H1 (cell line): ENCODE measurements around the gene CA5A. TPM values are rescaled to one million over a fixed set of nuclear protein-coding genes. Genes with fewer than 3 reads are reported as not detected.

Experiments
- CTCF ChIA-PET: fragments of 300-600 bp; sonication (Branson Sonifier 250); formaldehyde crosslinking; loops from one replicate; lab custom pipeline; 2021; ENCODE audit not compliant: partially characterized antibody; lab: Charles Lee
- POLR2A ChIA-PET: fragments of 300-600 bp; sonication (Branson Sonifier 250); formaldehyde crosslinking; loops from one replicate; lab custom pipeline; 2021; ENCODE audit warnings: inconsistent platforms; ENCODE audit not compliant: partially characterized antibody; lab: Charles Lee
- DNase-seq, 2 experiments: peaks; one replicate each; pipeline versions ENCODE4 v3.0.0 to v3.0.0-alpha.2; 2010 to 2022; ENCODE audit warnings: low spot score in 2 of 2, low read depth in 1 of 2, mixed read lengths in 1 of 2
- FAIRE-seq: peaks from 2 replicates; lab custom pipeline; 2011; peaks lifted over from hg19 to GRCh38; lab: Jason Lieb, UNC
- H2AFZ ChIP-seq: 2 replicates; pipeline ENCODE4 v1.8.1; 2012; ENCODE audit warnings: low read length, inconsistent platforms
- H2AK5ac ChIP-seq: 2 replicates; pipeline ENCODE4 v1.6.1; 2013; ENCODE audit warnings: low read depth, low read length
- H2BK120ac ChIP-seq: replicated peaks from 2 replicates; pipeline ENCODE3; 2013; ENCODE audit warnings: low read depth, low read length, inconsistent platforms
- H2BK12ac ChIP-seq: 2 replicates; pipeline ENCODE4 v1.6.1; 2013; ENCODE audit warnings: low read depth, low read length
- H2BK15ac ChIP-seq: 2 replicates; pipeline ENCODE4 v1.6.1; 2013; ENCODE audit warnings: low read length
- H2BK20ac ChIP-seq: 2 replicates; pipeline ENCODE4 v1.6.1; 2013; ENCODE audit warnings: low read length
- H2BK5ac ChIP-seq: 2 replicates; pipeline ENCODE4 v1.6.1; 2013; ENCODE audit warnings: low read depth, low read length
- H3K14ac ChIP-seq: 2 replicates; pipeline ENCODE4 v1.6.1; 2013; ENCODE audit warnings: inconsistent platforms; ENCODE audit not compliant: insufficient read length
- H3K18ac ChIP-seq: 2 replicates; pipeline ENCODE4 v1.6.1; 2013; ENCODE audit warnings: low read length; ENCODE audit errors: extremely low read depth
- H3K23ac ChIP-seq: 2 replicates; pipeline ENCODE4 v1.6.1; 2013; ENCODE audit warnings: inconsistent platforms; ENCODE audit not compliant: insufficient read length
- H3K23me2 ChIP-seq: 2 replicates; pipeline ENCODE4 v1.6.1; 2013; ENCODE audit warnings: low read depth, low read length
- H3K27ac ChIP-seq: 2 replicates; pipeline ENCODE4 v1.6.1; 2011; ENCODE audit warnings: low read depth, low read length, inconsistent platforms
- H3K27me3 ChIP-seq, 4 experiments: replicated peaks in 1 of 4; 1 replicate in 1 of 4; 2 replicates in 3 of 4; pipeline versions ENCODE4 v1.6.1 to v1.8.1; 2011 to 2013; ENCODE audit warnings: low read length in 3 of 4, mild to moderate bottlenecking in 3 of 4, inconsistent platforms in 2 of 4, mixed read lengths in 2 of 4, moderate library complexity in 1 of 4; ENCODE audit not compliant: control insufficient read depth in 3 of 4, insufficient read depth in 3 of 4; ENCODE audit errors: extremely low read depth in 1 of 4
- H3K36me3 ChIP-seq, 4 experiments: 2 replicates each; pipeline versions ENCODE4 v1.6.1 to v1.8.1; 2011 to 2013; ENCODE audit warnings: mild to moderate bottlenecking in 4 of 4, low read length in 3 of 4, moderate library complexity in 2 of 4, control low read depth in 1 of 4, inconsistent platforms in 1 of 4; ENCODE audit not compliant: insufficient read depth in 4 of 4, control insufficient read depth in 2 of 4
- H3K4ac ChIP-seq: replicated peaks from 2 replicates; pipeline ENCODE3; 2013; ENCODE audit warnings: low read length, low read depth, mixed read lengths, inconsistent platforms; ENCODE audit not compliant: insufficient read length
- H3K4me1 ChIP-seq, 4 experiments: replicated peaks in 1 of 4; 1 replicate in 1 of 4; 2 replicates in 3 of 4; pipeline versions ENCODE4 v1.6.1 to v1.8.1; 2011 to 2013; ENCODE audit warnings: low read length in 3 of 4, inconsistent platforms in 2 of 4, mixed read lengths in 1 of 4; ENCODE audit not compliant: insufficient read depth in 4 of 4, control insufficient read depth in 3 of 4
- H3K4me2 ChIP-seq, 2 experiments: 2 replicates each; pipeline versions ENCODE4 v1.6.1 to v1.8.1; 2011 to 2013; ENCODE audit warnings: low read depth in 2 of 2, low read length in 2 of 2, control low read depth in 1 of 2, inconsistent platforms in 1 of 2, mild to moderate bottlenecking in 1 of 2; ENCODE audit not compliant: insufficient read depth in 1 of 2
- H3K4me3 ChIP-seq, 4 experiments: fragments of 200-600, 300-600 bp in 1 of 4; sonication (generic), shearing (Covaris generic), sonication (Bioruptor Twin) in 1 of 4; 2 replicates each; pipeline versions ENCODE4 v1.5.1 to v1.8.1; 2011 to 2016; ENCODE audit warnings: low read length in 4 of 4, low read depth in 3 of 4, control low read depth in 2 of 4, inconsistent platforms in 2 of 4, mild to moderate bottlenecking in 2 of 4, mixed read lengths in 1 of 4, moderate library complexity in 1 of 4; ENCODE audit not compliant: insufficient read depth in 2 of 4; ENCODE audit errors: extremely low read depth in 1 of 4
- H3K56ac ChIP-seq: replicated peaks from 2 replicates; pipeline ENCODE3; 2013; ENCODE audit warnings: low read depth, mild to moderate bottlenecking, mixed read lengths, low read length, inconsistent platforms; ENCODE audit not compliant: insufficient read length
- H3K79me1 ChIP-seq: 2 replicates; pipeline ENCODE4 v1.6.1; 2013; ENCODE audit warnings: low read depth, low read length, control low read depth
- H3K79me2 ChIP-seq, 2 experiments: 2 replicates each; pipeline versions ENCODE4 v1.6.1 to v1.8.1; 2012 to 2013; ENCODE audit warnings: low read length in 2 of 2, mild to moderate bottlenecking in 2 of 2, inconsistent platforms in 1 of 2; ENCODE audit not compliant: insufficient read depth in 2 of 2, control insufficient read depth in 1 of 2
- H3K9ac ChIP-seq, 4 experiments: replicated peaks in 1 of 4; 1 replicate in 1 of 4; 2 replicates in 3 of 4; pipeline versions ENCODE4 v1.6.1 to v1.8.1; 2011 to 2013; ENCODE audit warnings: low read depth in 3 of 4, low read length in 3 of 4, control low read depth in 2 of 4, mild to moderate bottlenecking in 2 of 4, moderate library complexity in 2 of 4, inconsistent platforms in 1 of 4; ENCODE audit errors: extremely low read depth in 1 of 4
- H3K9me3 ChIP-seq, 2 experiments: 2 replicates each; pipeline versions ENCODE4 v1.6.1 to v1.8.1; 2012 to 2013; ENCODE audit warnings: mild to moderate bottlenecking in 2 of 2, moderate library complexity in 2 of 2, control low read depth in 1 of 2, inconsistent platforms in 1 of 2, low read depth in 1 of 2, low read length in 1 of 2, mixed read lengths in 1 of 2; ENCODE audit not compliant: insufficient read depth in 2 of 2
- H4K20me1 ChIP-seq, 2 experiments: replicated peaks in 1 of 2; 2 replicates each; pipeline versions ENCODE3 to v1.8.1; 2011 to 2013; ENCODE audit warnings: inconsistent platforms in 2 of 2, low read length in 2 of 2, mild to moderate bottlenecking in 1 of 2; ENCODE audit not compliant: insufficient read depth in 2 of 2, control insufficient read depth in 1 of 2
- H4K5ac ChIP-seq: 2 replicates; pipeline ENCODE4 v1.6.1; 2013; ENCODE audit warnings: low read length, low read depth, mixed read lengths, inconsistent platforms; ENCODE audit not compliant: insufficient read length
- H4K8ac ChIP-seq: 2 replicates; pipeline ENCODE4 v1.8.0; 2013; ENCODE audit warnings: mild to moderate bottlenecking, moderate library complexity, low read length, inconsistent platforms; ENCODE audit not compliant: insufficient read depth; ENCODE audit errors: extremely low read depth
- H4K91ac ChIP-seq: replicated peaks from 2 replicates; pipeline ENCODE3; 2013; ENCODE audit warnings: low read length, mixed read lengths, inconsistent platforms; ENCODE audit not compliant: insufficient read length
- GABPA ChIP-seq: IDR thresholded peaks from 2 replicates; pipeline ENCODE4 v1.6.1; 2011; ENCODE audit warnings: mild to moderate bottlenecking, low read length, moderate library complexity, borderline replicate concordance; ENCODE audit not compliant: insufficient read depth
- WGBS, 2 experiments: shearing (Covaris generic) in 1 of 2; methylation state at CpG; one replicate each; pipeline versions ENCODE4 v1.1.6 to v1.1.7; 2013 to 2015; ENCODE audit warnings: low lambda C conversion rate in 2 of 2, mixed read lengths in 2 of 2, inconsistent platforms in 1 of 2, low coverage in 1 of 2, missing lambda C conversion rate in 1 of 2; ENCODE audit not compliant: insufficient replicate concordance in 2 of 2, insufficient coverage in 1 of 2, insufficient read length in 1 of 2; ENCODE audit errors: extremely low coverage in 1 of 2, missing lambda C conversion rate in 1 of 2; 5-methylcytosine and 5-hydroxymethylcytosine counted together
- polyA plus RNA-seq, 7 experiments: library from polyadenylated mRNA; depleted of rRNA in 3 of 7; stranded (reverse) in 5 of 7; unstranded in 2 of 7; fragments of >200 nt in 5 of 7; fragments of 200-250 nt in 2 of 7; gene quantifications; 1 replicate in 5 of 7; 2 replicates in 1 of 7; 4 replicates in 1 of 7; pipeline versions ENCODE4 v1.2.1 to v1.2.3, GENCODE V29; 2011 to 2013; ENCODE audit warnings: missing spikeins in 2 of 7, mixed read lengths in 2 of 7
- total RNA-seq: library from RNA; stranded (reverse); fragmentation: NEBNext Ultra II Directional; extraction: Animal tissue kit (Norgen Biotek cat#: 25700); gene quantifications from 2 replicates; pipeline ENCODE4 v1.2.1, GENCODE V29; 2021

CA5A gene
- total and polyA plus RNA-seq, 2 of the 8 experiments (the other 6 are each of a cell fraction or from before 2014, with no cell fraction given): not detected

DNA sequence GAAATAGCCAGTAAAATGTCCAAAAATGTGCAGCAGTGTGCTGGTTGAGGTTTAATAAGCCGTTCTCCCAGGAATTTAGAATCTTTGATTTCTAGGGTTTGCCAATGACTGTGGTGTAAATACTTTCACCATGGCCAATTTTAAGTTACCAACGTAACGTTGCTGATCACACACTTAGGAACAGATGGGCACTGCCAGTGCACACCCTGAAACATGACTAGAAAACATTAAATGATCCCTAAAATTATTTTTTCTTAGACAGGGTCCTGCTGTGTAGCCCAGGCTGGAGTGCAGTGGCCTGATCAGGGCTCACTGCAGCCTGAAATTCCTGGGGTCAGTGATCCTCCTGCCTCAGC is 3.2 kb downstream of the CA5A start:
- Histone ChIP-seq H3K79me2 (no peaks in the 10 kb centered on the region), H2BK15ac (no peak overlapping the region), H3K56ac (no peak overlapping the region), H3K18ac (no peak overlapping the region), H2AK5ac (no peak overlapping the region), H4K91ac (no peak overlapping the region), H3K36me3 (no peaks in the 10 kb centered on the region), H3K23me2 (no peaks in the 10 kb centered on the region), H2BK5ac (no peak overlapping the region), H3K27me3 (no peaks in the 10 kb centered on the region), H2BK12ac (no peak overlapping the region), H2BK20ac (no peak overlapping the region), H3K79me1 (no peaks in the 10 kb centered on the region), H3K4ac (no peak overlapping the region), H2AFZ (no peak overlapping the region), H3K4me3 (no peak overlapping the region), H4K5ac (no peak overlapping the region), H4K8ac (no peak overlapping the region), H3K9me3 (no peaks in the 10 kb centered on the region), H3K14ac (no peak overlapping the region), H3K27ac (no peak overlapping the region), H3K4me2 (no peak overlapping the region), H3K4me1 (no peaks in the 10 kb centered on the region), H3K9ac (no peak overlapping the region), H3K23ac (no peak overlapping the region), H4K20me1 (no peaks in the 10 kb centered on the region), H2BK120ac (no peak overlapping the region)
- DNase-seq (no peak), FAIRE-seq (no peak)
- WGBS, 2 experiments: 100% methylated on average over 3 of the region's 3 CpGs; no CpG with 5 or more reads in 1 of the 2 experiments
- no peak for TF ChIP-seq GABPA
- ChIA-PET POLR2A (no interaction called here), CTCF (interaction anchor here (0.6 kb wide), 1 partner anchor 14 kb away, joined by 3 read pairs; no protein-coding TSS in a partner anchor)
